Karpas-422 (cell line): ENCODE results near the gene NARS2. TPM values are rescaled to one million over a fixed set of nuclear protein-coding genes. Genes with fewer than 3 reads are reported as not detected.
"Not testable (repeated sequence)": the region's sequence is repeated elsewhere in the genome, so short reads cannot be mapped to it uniquely, and the experiment has no call there.

ENCODE experiments used
- DNase-seq: peaks from one replicate; pipeline ENCODE4 v3.0.0-alpha.2; 2015
- H2AFZ ChIP-seq: fragments of 200-600 bp; sonication (generic); 2 replicates; pipeline ENCODE4 v1.6.1; 2014; ENCODE audit warnings: antibody characterized with exemption, low read length, mixed read lengths
- H3K27ac ChIP-seq: fragments of 200-600 bp; sonication (generic); 2 replicates; pipeline ENCODE4 v1.5.1; 2014; ENCODE audit warnings: mild to moderate bottlenecking, low read length, moderate library complexity
- H3K27me3 ChIP-seq: fragments of 200-600 bp; sonication (generic); 2 replicates; pipeline ENCODE4 v1.6.1; 2014; ENCODE audit warnings: low read length, mixed read lengths
- H3K36me3 ChIP-seq: fragments of 200-600 bp; sonication (generic); 2 replicates; pipeline ENCODE4 v1.6.1; 2014; ENCODE audit warnings: low read length, mixed read lengths; ENCODE audit not compliant: insufficient read depth
- H3K4me1 ChIP-seq: fragments of 200-600 bp; sonication (generic); 2 replicates; pipeline ENCODE4 v1.6.1; 2014; ENCODE audit warnings: mild to moderate bottlenecking, low read length, mixed read lengths
- H3K4me2 ChIP-seq: fragments of 200-600 bp; sonication (generic); 2 replicates; pipeline ENCODE4 v1.6.1; 2014; ENCODE audit warnings: low read length, low read depth, mild to moderate bottlenecking; ENCODE audit not compliant: poor library complexity, severe bottlenecking
- H3K4me3 ChIP-seq: fragments of 200-600 bp; sonication (generic); 2 replicates; pipeline ENCODE4 v1.5.1; 2014; ENCODE audit warnings: mild to moderate bottlenecking, antibody characterized with exemption, low read length, mixed read lengths
- H3K79me2 ChIP-seq: fragments of 200-600 bp; sonication (generic); 2 replicates; pipeline ENCODE4 v1.6.1; 2014; ENCODE audit warnings: mild to moderate bottlenecking, low read length, mixed read lengths
- H3K9ac ChIP-seq: fragments of 200-600 bp; sonication (generic); 2 replicates; pipeline ENCODE4 v1.6.0; 2014; ENCODE audit warnings: low read length
- H3K9me2 ChIP-seq: fragments of 200-600 bp; sonication (generic), shearing (Covaris generic); replicated peaks from 2 replicates; pipeline ENCODE4 v1.6.0; 2014; ENCODE audit warnings: mild to moderate bottlenecking, low read length, moderate library complexity; ENCODE audit not compliant: insufficient read depth
- H3K9me3 ChIP-seq: fragments of 300-700, 200-600 bp; sonication (generic); 2 replicates; pipeline ENCODE4 v1.6.1; 2014; ENCODE audit warnings: low read length, mixed read lengths
- H4K20me1 ChIP-seq: fragments of 200-600 bp; sonication (generic); 2 replicates; pipeline ENCODE4 v1.6.1; 2014; ENCODE audit warnings: mild to moderate bottlenecking, antibody characterized with exemption, low read length, low read depth; ENCODE audit not compliant: insufficient read depth
- total RNA-seq: library from RNA; depleted of rRNA; stranded (reverse); fragments of >200 nt; shearing (Covaris generic); gene quantifications from 2 replicates; pipeline ENCODE4 v1.2.3, GENCODE V29; 2014; ENCODE audit warnings: low replicate concordance

Gene NARS2
- total RNA-seq, 1 experiment from 2014 or later, result 33.3 TPM

DNA sequence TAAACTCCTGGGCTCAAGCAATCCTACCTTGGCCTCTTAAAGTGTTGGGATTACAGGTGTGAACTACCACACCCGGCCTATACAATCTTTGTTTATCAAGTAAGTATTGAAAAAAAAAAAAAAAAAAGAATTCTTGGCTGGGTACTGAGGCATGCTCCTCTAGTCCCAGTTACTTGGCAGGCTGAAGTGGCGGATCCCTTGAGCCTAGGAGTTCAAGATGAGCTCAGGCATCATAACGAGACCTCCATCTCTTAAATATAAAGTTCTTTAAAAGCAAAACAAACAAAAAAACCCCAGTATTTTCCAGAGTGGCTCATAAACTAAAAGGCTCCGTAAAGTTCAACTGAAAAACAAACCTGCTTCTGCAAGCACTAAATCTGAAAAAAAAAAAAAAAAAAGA lies 106.7 kb downstream of the NARS2 start:
- 0 out of 2 replicates have a peak, but pooled peaks cover 5% of the 10 kb centered on the region for H3K36me3 ChIP-seq
- no peak overlapping the region for H3K4me3 ChIP-seq
- no peaks in the 10 kb centered on the region for H3K79me2 ChIP-seq
- DNase-seq, result no peak
- H4K20me1 ChIP-seq, result no peaks in the 10 kb centered on the region
- peaks cover 8% of the 10 kb centered on the region for H3K4me1 ChIP-seq
- no peak overlapping the region for H2AFZ ChIP-seq
- no peaks in the 10 kb centered on the region for H3K9me2 ChIP-seq
- no peaks in the 10 kb centered on the region for H3K9me3 ChIP-seq
- H3K27me3 ChIP-seq, result no peaks in the 10 kb centered on the region
- no peak overlapping the region for H3K27ac ChIP-seq
- H3K9ac ChIP-seq, result no peak overlapping the region
- H3K4me2 ChIP-seq, result no peak overlapping the region

DNA sequence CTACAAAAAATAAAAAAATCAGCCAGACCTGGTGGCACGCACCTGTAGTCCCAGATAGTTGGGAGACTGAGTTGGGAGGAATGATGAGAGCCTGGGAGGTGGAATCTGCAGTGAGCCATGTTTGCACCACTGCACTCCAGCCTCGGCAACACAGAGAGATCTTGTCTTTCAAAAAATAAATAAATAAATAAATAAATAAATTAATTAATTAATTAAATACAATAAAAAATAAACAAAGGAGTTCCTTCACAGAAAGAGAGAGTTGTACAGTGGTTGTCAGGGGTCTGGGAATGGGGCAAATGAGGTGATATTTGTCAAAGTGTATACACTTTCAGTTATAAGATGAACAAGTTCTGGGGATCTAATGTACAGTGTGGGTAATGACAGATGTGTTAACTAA lies 107.3 kb downstream of the NARS2 start:
- no peak overlapping the region for H3K4me3 ChIP-seq
- no peaks in the 10 kb centered on the region for H3K9me3 ChIP-seq
- H3K27ac ChIP-seq, result no peak overlapping the region
- no peak overlapping the region for H2AFZ ChIP-seq
- no peak for DNase-seq
- H3K9me2 ChIP-seq, result no peaks in the 10 kb centered on the region
- H4K20me1 ChIP-seq, result no peaks in the 10 kb centered on the region
- no peaks in the 10 kb centered on the region for H3K79me2 ChIP-seq
- H3K36me3 ChIP-seq, result peaks cover 5% of the 10 kb centered on the region; the same call in 1 of the 2 replicates
- no peak overlapping the region for H3K4me2 ChIP-seq
- no peak overlapping the region for H3K9ac ChIP-seq
- no peaks in the 10 kb centered on the region for H3K27me3 ChIP-seq
- H3K4me1 ChIP-seq, result peaks cover 8% of the 10 kb centered on the region

DNA sequence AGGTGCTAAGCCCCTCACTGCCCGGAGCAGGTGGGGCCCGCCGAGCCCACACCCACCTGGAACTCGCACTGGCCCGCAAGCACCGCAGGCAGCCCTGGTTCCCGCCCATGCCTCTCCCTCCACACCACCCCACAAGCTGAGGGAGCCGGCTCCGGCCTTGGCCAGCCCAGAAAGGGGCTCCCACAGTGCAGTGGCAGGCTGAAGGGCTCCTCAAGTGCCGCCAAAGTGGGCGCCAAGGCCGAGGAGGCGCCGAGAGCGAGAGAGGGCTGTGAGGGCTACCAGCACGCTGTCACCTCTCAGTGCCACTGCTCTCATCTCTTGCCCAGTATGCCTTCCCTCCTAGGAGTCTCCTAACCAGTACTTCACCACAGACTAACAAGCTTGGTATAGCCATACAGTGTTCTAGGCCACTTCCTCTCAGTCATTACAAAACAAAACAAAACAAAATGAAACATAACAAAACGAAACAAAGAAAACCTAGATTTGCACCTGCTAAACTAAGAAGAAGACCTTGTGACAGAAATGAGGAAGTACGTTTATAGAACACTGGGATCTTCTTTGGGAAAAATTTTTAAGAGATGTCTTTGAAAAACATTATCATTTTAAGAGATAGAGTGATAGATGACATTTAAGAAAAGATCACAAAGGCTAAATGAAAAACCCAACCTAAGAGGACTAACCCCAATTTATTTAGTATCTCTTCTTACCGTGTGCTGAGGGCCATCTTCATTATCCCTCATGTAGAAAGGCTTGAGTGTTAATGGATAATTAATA lies 109.3 kb downstream of the NARS2 start:
- H3K9ac ChIP-seq, result no peak overlapping the region
- H3K9me3 ChIP-seq, result no peaks in the 10 kb centered on the region
- H3K36me3 ChIP-seq, result peaks cover 8% of the 10 kb centered on the region; the same call in 1 of the 2 replicates
- peaks cover 8% of the 10 kb centered on the region for H3K4me1 ChIP-seq
- H3K27ac ChIP-seq, result no peak overlapping the region
- no peaks in the 10 kb centered on the region for H3K9me2 ChIP-seq
- H3K4me2 ChIP-seq, result no peak overlapping the region
- no peak overlapping the region for H3K4me3 ChIP-seq
- no peaks in the 10 kb centered on the region for H3K79me2 ChIP-seq
- DNase-seq, result no peak
- H2AFZ ChIP-seq, result no peak overlapping the region
- H4K20me1 ChIP-seq, result no peaks in the 10 kb centered on the region
- no peaks in the 10 kb centered on the region for H3K27me3 ChIP-seq

DNA sequence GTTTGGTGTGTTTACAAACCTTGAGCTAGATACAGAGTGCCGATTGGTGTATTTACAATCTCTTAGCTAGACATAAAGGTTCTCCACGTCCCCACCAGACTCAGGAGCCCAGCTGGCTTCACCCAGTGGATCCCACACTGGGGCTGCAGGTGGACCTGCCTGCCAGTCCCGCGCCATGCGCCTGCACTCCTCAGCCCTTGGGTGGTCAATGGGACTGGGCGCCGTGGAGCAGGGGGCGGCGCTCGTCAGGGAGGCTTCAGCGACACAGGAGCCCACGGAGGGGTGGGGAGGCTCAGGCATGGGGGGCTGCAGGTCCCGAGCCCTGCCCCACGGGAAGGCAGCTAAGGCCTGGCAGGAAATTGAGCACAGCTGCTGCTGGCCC lies 109.9 kb downstream of the NARS2 start:
- H3K27me3 ChIP-seq, H2AFZ ChIP-seq, H4K20me1 ChIP-seq, H3K9me3 ChIP-seq, H3K9ac ChIP-seq, H3K9me2 ChIP-seq, H3K4me2 ChIP-seq, H3K27ac ChIP-seq, H3K79me2 ChIP-seq, H3K4me3 ChIP-seq, DNase-seq, H3K4me1 ChIP-seq: not testable (repeated sequence)
- H3K36me3 ChIP-seq, result peaks cover 12% of the 10 kb centered on the region; the same call in 1 of the 2 replicates

DNA sequence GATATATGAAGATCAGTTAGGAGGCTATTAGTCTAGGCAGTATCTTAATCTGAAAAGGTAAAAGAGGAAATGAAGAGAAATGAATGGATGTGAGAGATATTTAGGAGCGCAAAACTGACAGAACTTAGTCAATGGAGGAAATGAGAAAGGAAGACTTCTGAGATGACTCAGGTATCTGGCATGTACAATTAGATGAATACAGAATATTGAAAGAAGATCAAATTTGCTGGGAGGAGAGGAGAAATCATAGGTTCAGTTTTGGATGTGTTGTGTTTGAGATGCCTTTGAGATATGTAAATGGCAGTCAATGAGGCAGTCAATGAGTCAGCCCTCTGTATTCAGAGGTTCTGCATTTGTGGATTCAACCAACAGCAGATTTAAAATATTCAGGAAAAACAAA lies 114.2 kb downstream of the NARS2 start:
- Histone ChIP-seq H3K9ac (no peak overlapping the region), H3K4me3 (no peak overlapping the region), H2AFZ (no peak overlapping the region), H3K79me2 (no peaks in the 10 kb centered on the region), H3K27me3 (no peaks in the 10 kb centered on the region), H4K20me1 (no peaks in the 10 kb centered on the region), H3K36me3 (peaks cover 15% of the 10 kb centered on the region; the same call in 1 of the 2 replicates), H3K27ac (no peak overlapping the region), H3K9me2 (no peaks in the 10 kb centered on the region), H3K9me3 (no peaks in the 10 kb centered on the region), H3K4me1 (peaks cover 6% of the 10 kb centered on the region), H3K4me2 (no peak overlapping the region)
- DNase-seq, result no peak

DNA sequence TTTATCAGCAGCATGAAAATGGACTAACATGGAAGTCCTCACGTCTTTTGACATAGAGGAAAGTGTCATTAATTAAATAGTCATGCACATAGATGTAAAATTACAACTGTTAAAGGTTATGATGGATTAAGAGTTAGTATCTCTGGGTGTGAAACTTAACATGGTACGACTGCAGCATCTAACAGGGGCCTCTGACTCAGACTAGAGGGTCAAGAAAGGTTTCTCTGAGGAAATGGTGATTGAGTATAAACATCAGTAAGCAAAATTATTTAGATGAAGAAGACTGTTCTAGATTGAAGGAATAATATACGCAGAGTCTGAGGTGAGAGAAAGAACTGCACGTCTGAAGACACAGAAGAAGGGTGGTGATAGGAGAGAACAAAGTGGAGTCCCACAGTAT lies 114.9 kb downstream of the NARS2 start:
- H3K4me2 ChIP-seq, result no peak overlapping the region
- H4K20me1 ChIP-seq, result no peaks in the 10 kb centered on the region
- no peaks in the 10 kb centered on the region for H3K79me2 ChIP-seq
- H3K4me3 ChIP-seq, result no peak overlapping the region
- no peaks in the 10 kb centered on the region for H3K9me2 ChIP-seq
- H3K36me3 ChIP-seq, result peaks cover 15% of the 10 kb centered on the region; the same call in 1 of the 2 replicates
- no peaks in the 10 kb centered on the region for H3K9me3 ChIP-seq
- no peak overlapping the region for H3K9ac ChIP-seq
- H3K27me3 ChIP-seq, result no peaks in the 10 kb centered on the region
- no peak overlapping the region for H2AFZ ChIP-seq
- no peak overlapping the region for H3K27ac ChIP-seq
- H3K4me1 ChIP-seq, result peaks cover 4% of the 10 kb centered on the region
- no peak for DNase-seq

DNA sequence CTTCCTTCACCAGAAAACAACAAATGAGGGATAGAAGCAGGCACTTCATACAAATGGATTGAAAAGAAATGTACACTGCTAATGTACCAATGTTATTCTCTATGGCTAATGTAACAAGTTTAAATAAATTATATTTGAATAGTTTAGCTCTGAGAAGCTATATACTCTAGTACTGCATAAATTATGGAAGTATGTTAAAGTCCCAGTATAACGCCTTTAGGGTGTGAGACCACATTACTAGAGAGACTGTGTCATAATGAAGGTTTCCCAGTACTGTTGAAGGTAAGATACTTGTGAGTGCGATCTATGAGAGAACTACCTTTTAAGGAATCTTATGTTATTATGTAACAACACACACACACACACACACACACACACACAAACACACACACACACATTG lies 117.2 kb downstream of the NARS2 start:
- no peaks in the 10 kb centered on the region for H3K79me2 ChIP-seq
- no peaks in the 10 kb centered on the region for H3K9me2 ChIP-seq
- no peak overlapping the region for H3K9ac ChIP-seq
- H3K4me1 ChIP-seq, result peaks cover 14% of the 10 kb centered on the region
- no peak overlapping the region for H3K4me2 ChIP-seq
- H3K36me3 ChIP-seq, result peaks cover 15% of the 10 kb centered on the region; the same call in 1 of the 2 replicates
- no peaks in the 10 kb centered on the region for H3K9me3 ChIP-seq
- H4K20me1 ChIP-seq, result no peaks in the 10 kb centered on the region
- no peak overlapping the region for H3K27ac ChIP-seq
- no peak overlapping the region for H3K4me3 ChIP-seq
- H2AFZ ChIP-seq, result no peak overlapping the region
- no peak for DNase-seq
- H3K27me3 ChIP-seq, result no peaks in the 10 kb centered on the region

DNA sequence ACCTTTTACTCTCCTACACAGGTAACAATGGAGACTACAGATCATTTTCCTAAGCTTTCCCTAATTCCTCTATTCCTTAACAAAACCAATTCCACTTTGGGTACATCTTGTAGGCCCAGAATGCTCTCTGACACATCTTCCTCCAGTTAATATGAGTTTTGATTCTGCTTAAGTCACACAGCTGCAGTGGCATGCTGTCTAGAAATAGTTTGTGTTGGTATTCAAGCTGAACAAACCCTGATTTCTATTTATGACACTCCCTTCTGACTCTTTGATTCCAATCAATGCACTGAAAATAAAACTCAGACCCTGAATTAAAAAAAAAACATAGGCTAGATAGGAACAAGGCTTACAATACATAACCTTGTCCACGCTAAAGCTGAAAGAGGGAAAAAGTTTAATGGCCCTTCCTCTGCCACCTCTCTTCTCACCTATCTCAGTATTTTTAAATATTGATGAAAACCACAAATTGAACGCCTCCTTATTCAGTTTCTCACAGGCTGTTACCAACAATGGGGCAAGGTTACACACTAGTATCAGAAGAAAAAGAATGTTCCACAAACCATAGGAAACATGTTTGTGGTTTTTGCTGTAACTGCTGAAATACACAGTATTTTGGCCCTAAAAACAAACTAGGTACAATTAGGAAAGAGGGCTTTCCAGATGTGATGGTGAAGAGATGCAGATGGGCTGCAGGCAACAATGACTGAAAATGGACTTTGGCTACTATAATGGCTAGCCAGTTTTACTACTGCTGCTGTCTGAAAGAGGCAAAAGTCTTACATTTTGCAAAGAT lies 121.3 kb downstream of the NARS2 start:
- H3K4me1 ChIP-seq, result peaks cover 17% of the 10 kb centered on the region
- H3K4me3 ChIP-seq, result no peak overlapping the region
- no peaks in the 10 kb centered on the region for H3K27me3 ChIP-seq
- H2AFZ ChIP-seq, result no peak overlapping the region
- H3K36me3 ChIP-seq, result no peaks in the 10 kb centered on the region
- no peaks in the 10 kb centered on the region for H3K9me2 ChIP-seq
- no peak for DNase-seq
- H3K9me3 ChIP-seq, result no peaks in the 10 kb centered on the region
- H3K9ac ChIP-seq, result no peak overlapping the region
- no peak overlapping the region for H3K4me2 ChIP-seq
- no peaks in the 10 kb centered on the region for H3K79me2 ChIP-seq
- no peaks in the 10 kb centered on the region for H4K20me1 ChIP-seq
- H3K27ac ChIP-seq, result peak overlapping the region; percentile 38
